AG09319 (cell line): Measurements from ENCODE around the gene KMT2D.
A peak's percentile ranks its signal among the peaks of the same experiment; 100 is the strongest.

Experiments
- DNase-seq: peaks from one replicate; pipeline ENCODE4 v3.0.0-alpha.2; 2010; ENCODE audit warnings: low read depth; ENCODE audit errors: extremely low read depth
- CTCF ChIP-seq: IDR thresholded peaks from 2 replicates; pipeline ENCODE4 v1.5.1; 2011; ENCODE audit warnings: low read depth, mild to moderate bottlenecking, inconsistent platforms, low read length, moderate library complexity

The KMT2D gene

GRCh38 chr12:49092086-49092815 is 31.7 kb upstream of the KMT2D start:
- DNase-seq, result no peak
- peak; percentile 46 for TF ChIP-seq CTCF

- no peak for DNase-seq
- no peak for TF ChIP-seq CTCF
These were observed 31.2 kb upstream of the KMT2D start for GRCh38 chr12:49091836-49092085.

GRCh38 chr12:49091056-49091835 is 30.7 kb upstream of the KMT2D start:
- TF ChIP-seq CTCF, result no peak
- DNase-seq, result no peak

GRCh38 chr12:49089821-49090773 is 29.5 kb upstream of the KMT2D start:
- DNase-seq, result no peak

GRCh38 chr12:49088932-49089330 is 28.3 kb upstream of the KMT2D start:
- TF ChIP-seq CTCF, result no peak
- DNase-seq, result no peak

More at GRCh38 chr12:49089821-49090773, 29.5 kb upstream of the KMT2D start:
- TF ChIP-seq CTCF, result peak; percentile 33

GRCh38 chr12:49088150-49088931 is 27.7 kb upstream of the KMT2D start:
- peak; percentile 88 for TF ChIP-seq CTCF
- peak; percentile 53 for DNase-seq
